Measurements from ENCODE around the gene MMP2. TPM values are rescaled to one million over a fixed set of nuclear protein-coding genes. Genes with fewer than 3 reads are reported as not detected.

The MMP2 gene
- total and polyA plus RNA-seq, 10 of the 15 experiments (the other 5 are each of a cell fraction or from before 2014, with no cell fraction given) = 0.37 to 0.80 (median 0.59) TPM; not detected in 7

DNA sequence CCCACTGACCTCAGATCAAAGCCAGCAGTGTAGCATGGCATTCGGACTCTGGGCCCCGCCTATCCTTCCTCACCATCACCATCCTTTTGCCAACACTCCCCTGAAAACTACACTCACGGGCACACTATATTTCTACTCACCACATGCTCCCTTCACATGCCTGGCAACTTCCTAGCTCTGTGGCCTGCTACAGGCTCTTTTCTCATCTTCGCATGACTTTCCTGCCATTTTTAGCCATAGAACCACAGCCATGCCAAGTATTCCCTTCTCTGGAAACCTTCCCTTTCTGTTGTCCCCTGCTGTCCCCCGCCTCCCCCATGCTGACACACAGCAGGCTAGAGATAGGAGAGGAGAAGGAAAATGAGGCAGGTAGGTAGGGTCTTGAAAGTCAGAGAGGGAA, 45.5 kb upstream of the MMP2 start (continued):
- TF ChIP-seq POU2F2 (IDR thresholded peaks at IDR 0.05; ENCODE audit: borderline replicate concordance, low read depth, low read length) = no peak
- no peak for TF ChIP-seq ZSCAN29 (IDR thresholded peaks at IDR 0.05)

DNA sequence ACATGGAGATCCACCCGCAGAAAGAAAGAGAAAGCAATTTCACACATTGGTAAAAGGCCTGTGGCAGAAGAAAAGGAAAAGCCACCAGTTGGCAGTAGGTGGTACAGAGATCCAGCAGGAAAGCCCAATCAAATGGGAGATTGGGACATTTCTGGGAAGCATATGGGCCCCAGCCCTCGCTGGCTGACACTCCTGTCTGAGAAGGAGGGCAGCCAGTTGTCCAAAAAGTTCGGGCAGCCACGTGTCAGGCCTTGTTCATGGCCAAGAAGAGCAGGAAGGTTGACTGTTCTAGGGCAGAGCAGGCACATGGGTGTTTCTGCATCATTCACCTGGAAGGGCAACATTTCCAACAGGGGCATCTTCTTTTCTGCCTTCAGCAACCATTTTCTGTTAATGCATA, 45.0 kb upstream of the MMP2 start:
- Histone ChIP-seq H3K27me3 (replicated peaks in 1 of 2; ENCODE audit: control insufficient read depth in 2 of 2, insufficient read depth in 2 of 2, low read length in 1 of 2) (no peaks in the 10 kb centered on the region), H3K9ac (ENCODE audit: control insufficient read depth, insufficient read depth, low read length) (no peak overlapping the region), H3K9me3 (replicated peaks; ENCODE audit: control insufficient read depth, insufficient read depth, low read length) (no peaks in the 10 kb centered on the region), H3K79me2 (ENCODE audit: control insufficient read depth, insufficient read depth, low read length) (no peaks in the 10 kb centered on the region), H3K27ac (ENCODE audit: control insufficient read depth, insufficient read depth) (no peak overlapping the region), H3K4me3 (no peak overlapping the region), H3K4me1 (ENCODE audit: control insufficient read depth, insufficient read depth, low read length) (no peaks in the 10 kb centered on the region), H2AFZ (ENCODE audit: control insufficient read depth, low read depth, low read length) (no peak overlapping the region), H4K20me1 (ENCODE audit: control insufficient read depth, insufficient read depth) (no peaks in the 10 kb centered on the region), H3K36me3 (ENCODE audit: control insufficient read depth in 2 of 2, insufficient read depth in 2 of 2, low read length in 1 of 2) (no peaks in the 10 kb centered on the region), H3K4me2 (ENCODE audit: control insufficient read depth, insufficient read depth) (no peak overlapping the region)
- FAIRE-seq (no peak), DNase-seq (ENCODE audit: low read depth, low spot score) (no peak), ATAC-seq (no peak)
- BruUV-seq (replicated peaks) = no TSS peak
- 18% methylated on average over 4 of the region's 4 CpGs for WGBS (ENCODE audit: insufficient coverage, insufficient replicate concordance, low lambda C conversion rate, missing lambda C conversion rate)
- in situ Hi-C loops (cut with MboI) = no loop called here
- ChIA-PET POLR2A (no interaction called here), SMC1A (ENCODE audit: uncharacterized antibody, unreplicated experiment) (no interaction called here), CTCF (no interaction called here), RAD21 (ENCODE audit: unreplicated experiment) (no interaction called here)
- intact Hi-C loops (cut with micrococcal nuclease; ENCODE audit: unreplicated experiment) = no loop called here
- TF ChIP-seq LARP7 (IDR thresholded peaks at IDR 0.05) = no peak
- TF ChIP-seq IKZF1 (conservative IDR thresholded peaks at IDR 0.05) = no peak
- TF ChIP-seq IRF4 (IDR thresholded peaks at IDR 0.05; ENCODE audit: low read depth, low read length) = no peak
- no peak for TF ChIP-seq EED (IDR thresholded peaks at IDR 0.05; ENCODE audit: low read depth)
- TF ChIP-seq, protein P1, sequence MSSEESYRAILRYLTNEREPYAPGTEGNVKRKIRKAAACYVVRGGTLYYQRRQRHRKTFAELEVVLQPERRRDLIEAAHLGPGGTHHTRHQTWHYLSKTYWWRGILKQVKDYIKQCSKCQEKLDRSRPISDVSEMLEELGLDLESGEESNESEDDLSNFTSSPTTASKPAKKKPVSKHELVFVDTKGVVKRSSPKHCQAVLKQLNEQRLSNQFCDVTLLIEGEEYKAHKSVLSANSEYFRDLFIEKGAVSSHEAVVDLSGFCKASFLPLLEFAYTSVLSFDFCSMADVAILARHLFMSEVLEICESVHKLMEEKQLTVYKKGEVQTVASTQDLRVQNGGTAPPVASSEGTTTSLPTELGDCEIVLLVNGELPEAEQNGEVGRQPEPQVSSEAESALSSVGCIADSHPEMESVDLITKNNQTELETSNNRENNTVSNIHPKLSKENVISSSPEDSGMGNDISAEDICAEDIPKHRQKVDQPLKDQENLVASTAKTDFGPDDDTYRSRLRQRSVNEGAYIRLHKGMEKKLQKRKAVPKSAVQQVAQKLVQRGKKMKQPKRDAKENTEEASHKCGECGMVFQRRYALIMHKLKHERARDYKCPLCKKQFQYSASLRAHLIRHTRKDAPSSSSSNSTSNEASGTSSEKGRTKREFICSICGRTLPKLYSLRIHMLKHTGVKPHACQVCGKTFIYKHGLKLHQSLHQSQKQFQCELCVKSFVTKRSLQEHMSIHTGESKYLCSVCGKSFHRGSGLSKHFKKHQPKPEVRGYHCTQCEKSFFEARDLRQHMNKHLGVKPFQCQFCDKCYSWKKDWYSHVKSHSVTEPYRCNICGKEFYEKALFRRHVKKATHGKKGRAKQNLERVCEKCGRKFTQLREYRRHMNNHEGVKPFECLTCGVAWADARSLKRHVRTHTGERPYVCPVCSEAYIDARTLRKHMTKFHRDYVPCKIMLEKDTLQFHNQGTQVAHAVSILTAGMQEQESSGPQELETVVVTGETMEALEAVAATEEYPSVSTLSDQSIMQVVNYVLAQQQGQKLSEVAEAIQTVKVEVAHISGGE (CRISPR knock-in tag; IDR thresholded peaks at IDR 0.05) = no peak
- no peak for TF ChIP-seq ZBED1 (IDR thresholded peaks at IDR 0.05; ENCODE audit: borderline replicate concordance)
- TF ChIP-seq, protein P2, sequence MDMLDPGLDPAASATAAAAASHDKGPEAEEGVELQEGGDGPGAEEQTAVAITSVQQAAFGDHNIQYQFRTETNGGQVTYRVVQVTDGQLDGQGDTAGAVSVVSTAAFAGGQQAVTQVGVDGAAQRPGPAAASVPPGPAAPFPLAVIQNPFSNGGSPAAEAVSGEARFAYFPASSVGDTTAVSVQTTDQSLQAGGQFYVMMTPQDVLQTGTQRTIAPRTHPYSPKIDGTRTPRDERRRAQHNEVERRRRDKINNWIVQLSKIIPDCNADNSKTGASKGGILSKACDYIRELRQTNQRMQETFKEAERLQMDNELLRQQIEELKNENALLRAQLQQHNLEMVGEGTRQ (IDR thresholded peaks at IDR 0.05; ENCODE audit: borderline replicate concordance, low read depth, low read length) = no peak
- TF ChIP-seq CHD2 (IDR thresholded peaks at IDR 0.05; ENCODE audit: borderline replicate concordance, low read depth, low read length) = no peak
- TF ChIP-seq, protein P3, sequence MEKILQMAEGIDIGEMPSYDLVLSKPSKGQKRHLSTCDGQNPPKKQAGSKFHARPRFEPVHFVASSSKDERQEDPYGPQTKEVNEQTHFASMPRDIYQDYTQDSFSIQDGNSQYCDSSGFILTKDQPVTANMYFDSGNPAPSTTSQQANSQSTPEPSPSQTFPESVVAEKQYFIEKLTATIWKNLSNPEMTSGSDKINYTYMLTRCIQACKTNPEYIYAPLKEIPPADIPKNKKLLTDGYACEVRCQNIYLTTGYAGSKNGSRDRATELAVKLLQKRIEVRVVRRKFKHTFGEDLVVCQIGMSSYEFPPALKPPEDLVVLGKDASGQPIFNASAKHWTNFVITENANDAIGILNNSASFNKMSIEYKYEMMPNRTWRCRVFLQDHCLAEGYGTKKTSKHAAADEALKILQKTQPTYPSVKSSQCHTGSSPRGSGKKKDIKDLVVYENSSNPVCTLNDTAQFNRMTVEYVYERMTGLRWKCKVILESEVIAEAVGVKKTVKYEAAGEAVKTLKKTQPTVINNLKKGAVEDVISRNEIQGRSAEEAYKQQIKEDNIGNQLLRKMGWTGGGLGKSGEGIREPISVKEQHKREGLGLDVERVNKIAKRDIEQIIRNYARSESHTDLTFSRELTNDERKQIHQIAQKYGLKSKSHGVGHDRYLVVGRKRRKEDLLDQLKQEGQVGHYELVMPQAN (conservative IDR thresholded peaks at IDR 0.05) = no peak
- TF ChIP-seq CREB1 (IDR thresholded peaks at IDR 0.05; ENCODE audit: low read depth) = no peak
- TF ChIP-seq POLR2A (IDR thresholded peaks at IDR 0.05; ENCODE audit: low read depth, low read length) = no peak
- TF ChIP-seq, protein P4, sequence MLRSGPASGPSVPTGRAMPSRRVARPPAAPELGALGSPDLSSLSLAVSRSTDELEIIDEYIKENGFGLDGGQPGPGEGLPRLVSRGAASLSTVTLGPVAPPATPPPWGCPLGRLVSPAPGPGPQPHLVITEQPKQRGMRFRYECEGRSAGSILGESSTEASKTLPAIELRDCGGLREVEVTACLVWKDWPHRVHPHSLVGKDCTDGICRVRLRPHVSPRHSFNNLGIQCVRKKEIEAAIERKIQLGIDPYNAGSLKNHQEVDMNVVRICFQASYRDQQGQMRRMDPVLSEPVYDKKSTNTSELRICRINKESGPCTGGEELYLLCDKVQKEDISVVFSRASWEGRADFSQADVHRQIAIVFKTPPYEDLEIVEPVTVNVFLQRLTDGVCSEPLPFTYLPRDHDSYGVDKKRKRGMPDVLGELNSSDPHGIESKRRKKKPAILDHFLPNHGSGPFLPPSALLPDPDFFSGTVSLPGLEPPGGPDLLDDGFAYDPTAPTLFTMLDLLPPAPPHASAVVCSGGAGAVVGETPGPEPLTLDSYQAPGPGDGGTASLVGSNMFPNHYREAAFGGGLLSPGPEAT (IDR thresholded peaks at IDR 0.05; ENCODE audit: low read depth) = no peak

All from GM12878 (cell line).